Spinal cord (tissue), 10 donors: ENCODE measurements around the gene IRAG1. TPM values are rescaled to one million over a fixed set of nuclear protein-coding genes. Genes with fewer than 3 reads are reported as not detected.
A peak's percentile ranks its signal among the peaks of the same experiment; 100 is the strongest.

ENCODE experiments used
- DNase-seq, 6 donors: peaks; one replicate each; pipeline versions ENCODE4 v3.0.0 to v3.0.0-alpha.2; 2013 to 2015; ENCODE audit warnings: low spot score in 6 of 6, low read depth in 4 of 6
- H3K27ac ChIP-seq: one replicate; pipeline ENCODE4 v1.5.1; 2013; ENCODE audit warnings: low read depth, low read length, control low read depth
- H3K27me3 ChIP-seq: one replicate; pipeline ENCODE4 v1.6.1; 2013; ENCODE audit warnings: low read length; ENCODE audit not compliant: control insufficient read depth, insufficient read depth
- H3K36me3 ChIP-seq: one replicate; pipeline ENCODE4 v1.6.1; 2013; ENCODE audit warnings: low read length; ENCODE audit not compliant: control insufficient read depth, insufficient read depth
- H3K4me1 ChIP-seq: one replicate; pipeline ENCODE4 v1.6.1; 2013; ENCODE audit warnings: low read length; ENCODE audit not compliant: control insufficient read depth, insufficient read depth
- H3K4me3 ChIP-seq: one replicate; pipeline ENCODE4 v1.5.1; 2013; ENCODE audit warnings: low read depth, low read length, control low read depth
- H3K9me3 ChIP-seq: one replicate; pipeline ENCODE4 v1.6.1; 2013; ENCODE audit warnings: low read length; ENCODE audit not compliant: control insufficient read depth, insufficient read depth
- WGBS: methylation state at CpG from one replicate; pipeline ENCODE4 v1.1.5; 2013; ENCODE audit warnings: missing lambda C conversion rate; ENCODE audit not compliant: insufficient coverage; 5-methylcytosine and 5-hydroxymethylcytosine counted together
- polyA plus RNA-seq, 2 donors: library from polyadenylated mRNA; unstranded; fragments of 120-200 nt; gene quantifications; one replicate each; pipeline ENCODE4 v1.2.1, GENCODE V29; 2013; ENCODE audit not compliant: insufficient read length in 2 of 2
- total RNA-seq, 2 donors: library from RNA; depleted of rRNA in 1 of 2; stranded (reverse); fragments of 120-200 nt in 1 of 2; fragments of >200 nt in 1 of 2; gene quantifications; one replicate each; pipeline versions ENCODE4 v1.2.3 to v1.2.4, GENCODE V29; 2013 to 2014
- donor health status: healthy.

IRAG1 gene
- total and polyA plus RNA-seq, 4 donors: 4.2 to 13.8 (median 4.9) TPM

DNA sequence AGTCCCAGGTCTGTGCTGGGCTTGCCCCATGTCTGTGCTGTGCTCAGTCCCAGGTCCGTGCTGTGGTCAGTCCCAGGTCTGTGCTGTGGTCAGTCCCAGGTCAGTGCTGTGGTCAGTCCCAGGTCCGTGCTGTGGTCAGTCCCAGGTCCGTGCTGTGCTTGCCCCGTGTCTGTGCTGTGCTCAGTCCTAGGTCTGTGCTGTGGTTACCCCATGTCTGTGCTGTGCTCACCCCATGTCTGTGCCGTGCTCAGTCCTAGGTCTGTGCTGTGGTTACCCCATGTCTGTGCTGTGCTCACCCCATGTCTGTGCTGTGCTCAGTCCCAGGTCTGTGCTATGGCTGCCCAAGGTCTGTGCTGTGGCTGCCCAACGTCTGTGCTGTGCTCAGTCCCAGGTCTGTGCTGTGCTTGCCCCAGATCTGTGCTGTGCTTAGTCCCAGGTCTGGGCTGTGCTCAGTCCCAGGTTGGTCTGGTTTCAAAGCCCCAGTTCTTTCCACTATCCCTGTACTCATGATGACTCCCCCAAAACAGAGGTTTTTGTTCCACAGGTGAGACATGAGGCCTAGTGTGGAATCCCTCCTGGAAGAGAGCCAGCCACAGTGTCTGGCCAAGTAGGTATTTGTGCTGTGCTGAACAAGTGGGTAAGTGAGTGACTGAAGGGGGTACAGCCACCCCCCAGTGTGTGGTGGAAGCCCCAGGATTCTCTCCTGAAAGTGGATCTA, 34.8 kb downstream of the IRAG1 start:
- H3K4me3 ChIP-seq: no peak overlapping the region
- DNase-seq: no peak
- H3K27me3 ChIP-seq: no peaks in the 10 kb centered on the region
- no peak overlapping the region for H3K27ac ChIP-seq
- 75% methylated on average over 6 of the region's 6 CpGs for WGBS
- no peaks in the 10 kb centered on the region for H3K9me3 ChIP-seq
- peaks cover 20% of the 10 kb centered on the region for H3K4me1 ChIP-seq
- H3K36me3 ChIP-seq: no peaks in the 10 kb centered on the region

DNA sequence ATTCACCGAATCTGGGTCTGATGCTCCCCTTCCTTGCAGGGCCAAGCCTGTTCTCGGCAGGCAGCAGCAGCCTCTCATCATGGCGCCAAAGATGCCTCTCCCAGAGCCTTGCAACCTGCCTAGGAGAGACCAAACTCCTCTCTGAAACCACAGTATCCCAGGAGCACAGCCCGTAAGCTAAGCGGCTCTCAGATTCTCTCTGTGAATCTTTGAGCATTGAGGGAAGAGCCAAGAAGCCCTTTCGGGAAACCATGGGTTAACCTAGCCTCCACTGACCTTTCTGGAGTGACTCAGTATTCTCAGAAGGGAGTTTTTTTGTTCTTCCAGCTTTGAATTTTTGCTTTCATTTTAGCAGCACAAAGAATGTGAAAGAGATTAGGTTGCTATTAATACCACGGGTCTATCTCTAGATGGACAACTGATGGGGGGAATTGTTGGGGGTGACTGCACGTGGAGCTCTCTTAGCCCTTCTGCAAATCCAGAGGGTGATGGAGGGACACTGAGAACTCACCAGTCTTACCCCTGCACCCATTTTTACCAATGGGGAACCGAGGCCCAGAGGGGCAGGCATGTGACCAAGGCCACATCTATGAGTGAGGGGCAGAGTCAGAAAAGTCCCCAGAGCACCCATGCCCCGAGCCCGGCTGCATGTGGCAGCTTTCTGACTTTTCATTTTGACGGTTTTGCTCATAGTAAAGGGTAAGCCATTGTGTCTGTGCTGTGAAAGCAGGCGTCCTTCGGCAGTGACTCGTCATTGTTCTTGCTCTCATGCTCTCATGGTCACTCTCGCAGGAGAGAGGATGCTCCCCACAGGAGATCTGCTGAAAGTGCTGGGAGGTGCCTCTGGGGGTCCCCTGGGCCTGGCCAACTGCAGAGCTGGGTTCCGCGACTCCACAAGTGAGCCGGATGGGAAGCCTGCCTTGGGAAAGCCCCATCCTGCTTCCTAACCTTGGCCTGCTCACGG, 36.0 kb downstream of the IRAG1 start:
- Histone ChIP-seq H3K9me3 (no peaks in the 10 kb centered on the region), H3K4me3 (no peak overlapping the region), H3K27me3 (no peaks in the 10 kb centered on the region), H3K36me3 (no peaks in the 10 kb centered on the region), H3K4me1 (peaks cover 20% of the 10 kb centered on the region), H3K27ac (no peak overlapping the region)
- 59% methylated on average over 14 of the region's 20 CpGs for WGBS
- DNase-seq: no peak

DNA sequence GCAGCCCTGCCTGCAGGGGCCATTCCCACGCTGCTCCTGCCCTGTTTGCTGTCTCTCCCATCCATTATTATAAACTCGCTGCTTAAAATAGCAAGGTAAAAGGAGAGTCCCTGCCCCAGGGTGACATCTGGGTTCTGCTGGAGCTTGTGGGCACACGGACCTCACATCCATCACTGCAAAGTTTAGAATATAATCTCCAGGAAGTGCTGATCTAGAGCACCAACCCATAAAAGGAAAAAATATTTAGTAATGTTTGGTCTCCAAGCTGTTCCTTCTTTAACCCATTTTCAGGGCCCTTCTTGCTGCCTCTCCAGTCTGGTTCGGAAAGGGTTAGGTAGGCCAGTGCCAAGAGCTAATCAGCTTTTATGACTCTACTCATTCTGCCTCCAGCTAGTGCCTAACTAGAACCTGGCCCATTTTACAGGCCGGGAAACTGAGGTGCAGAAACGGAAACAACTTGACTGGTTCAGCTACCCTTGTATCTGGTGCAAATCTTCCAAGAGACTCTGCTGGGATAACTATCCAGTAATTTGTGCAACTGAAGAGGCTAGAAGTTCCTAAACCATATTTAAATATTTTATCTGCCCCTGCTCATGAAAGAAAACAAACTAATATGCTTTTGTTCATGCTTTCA, 37.5 kb downstream of the IRAG1 start:
- no peaks in the 10 kb centered on the region for H3K36me3 ChIP-seq
- no peaks in the 10 kb centered on the region for H3K9me3 ChIP-seq
- peaks cover 20% of the 10 kb centered on the region for H3K4me1 ChIP-seq
- no peak overlapping the region for H3K4me3 ChIP-seq
- WGBS: 57% methylated on average over 3 of the region's 6 CpGs
- no peaks in the 10 kb centered on the region for H3K27me3 ChIP-seq
- no peak overlapping the region for H3K27ac ChIP-seq
- DNase-seq: no peak

DNA sequence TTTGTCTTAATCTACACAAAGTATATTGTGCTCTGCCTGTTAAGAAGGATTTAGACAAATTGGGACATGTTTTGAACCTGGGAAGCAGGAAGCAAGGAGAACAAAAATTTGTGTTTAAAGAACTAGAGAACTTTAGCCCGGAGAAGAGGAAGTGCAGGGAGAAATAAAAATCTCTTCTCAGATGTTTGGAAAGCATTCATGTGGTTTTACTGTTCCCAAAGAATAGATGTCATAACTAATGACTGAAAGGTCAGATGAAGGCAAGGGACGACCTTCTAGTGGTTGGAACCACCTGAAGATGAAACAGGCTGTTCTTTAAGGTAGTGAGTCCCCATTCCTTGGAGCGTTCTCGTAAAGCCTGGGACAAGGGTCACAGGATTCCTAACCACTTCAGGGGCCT, 38.3 kb downstream of the IRAG1 start:
- no peak for DNase-seq
- Histone ChIP-seq H3K27me3 (no peaks in the 10 kb centered on the region), H3K36me3 (no peaks in the 10 kb centered on the region), H3K4me3 (no peak overlapping the region), H3K4me1 (peaks cover 20% of the 10 kb centered on the region), H3K27ac (no peak overlapping the region), H3K9me3 (no peaks in the 10 kb centered on the region)
- WGBS: 72% methylated on average over 4 of the region's 4 CpGs

DNA sequence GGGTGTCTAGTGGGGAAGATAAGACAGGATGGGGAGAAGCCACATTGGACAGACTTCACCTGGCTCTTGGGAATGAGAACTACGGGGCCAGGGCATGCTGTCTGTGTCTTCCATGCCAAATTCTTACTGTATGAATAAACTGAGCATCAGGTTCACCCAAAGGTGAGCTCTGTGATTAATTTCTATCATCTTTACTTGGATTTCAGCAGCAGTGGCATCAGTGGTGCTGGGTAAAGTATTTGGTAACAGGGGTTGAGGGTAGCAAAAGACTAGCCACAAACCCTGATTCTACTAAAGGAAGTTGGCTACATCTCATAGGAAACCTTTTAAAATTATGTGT, 38.8 kb downstream of the IRAG1 start:
- Histone ChIP-seq H3K4me3 (no peak overlapping the region), H3K36me3 (no peaks in the 10 kb centered on the region), H3K9me3 (no peaks in the 10 kb centered on the region), H3K27ac (no peak overlapping the region), H3K27me3 (no peaks in the 10 kb centered on the region), H3K4me1 (peaks cover 20% of the 10 kb centered on the region)
- no peak for DNase-seq
- WGBS: 60% methylated on average over 1 of the region's 1 CpG

DNA sequence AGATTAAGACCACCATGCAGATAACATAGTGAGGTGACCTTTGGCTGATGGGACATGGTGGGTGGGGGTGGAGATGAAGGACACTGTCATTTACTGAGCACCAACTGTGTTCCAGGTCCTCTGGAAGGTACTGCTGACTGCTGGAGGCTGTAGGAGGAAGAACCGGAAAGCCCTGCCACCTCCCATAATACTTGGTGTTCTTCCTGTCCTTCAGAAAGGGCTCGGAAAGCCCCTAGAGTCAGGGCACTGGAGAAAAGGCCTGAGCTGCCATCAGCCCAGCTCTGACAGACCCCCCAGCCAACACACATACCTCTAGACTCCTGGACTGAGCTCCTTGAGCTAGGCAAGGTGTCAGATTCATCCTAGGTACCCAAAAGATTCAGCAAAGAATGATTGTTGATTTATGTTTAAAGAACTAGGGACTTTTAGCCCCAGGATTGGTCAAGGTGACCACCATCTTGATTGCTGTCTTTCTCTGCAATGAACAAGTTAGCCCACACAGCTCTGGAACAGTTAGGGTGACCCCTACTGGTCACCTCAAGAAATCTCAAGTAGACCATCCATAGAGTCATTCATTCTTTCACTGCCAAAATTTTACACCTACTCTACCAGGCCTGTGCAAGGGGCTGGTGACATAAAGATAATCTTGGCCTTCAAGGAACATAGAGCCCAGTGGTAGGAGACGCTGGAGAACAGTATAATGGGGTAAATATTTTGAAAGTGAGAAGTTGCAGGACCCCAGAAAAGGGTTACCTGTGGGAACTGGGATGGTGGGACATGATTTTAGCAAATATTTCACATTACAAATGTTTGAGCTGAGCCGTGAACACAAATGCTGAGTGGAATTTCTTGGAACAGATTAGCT, 39.4 kb downstream of the IRAG1 start:
- Histone ChIP-seq H3K9me3 (no peaks in the 10 kb centered on the region), H3K27ac (no peak overlapping the region), H3K4me3 (no peak overlapping the region), H3K4me1 (peaks cover 16% of the 10 kb centered on the region), H3K27me3 (no peaks in the 10 kb centered on the region), H3K36me3 (no peaks in the 10 kb centered on the region)
- WGBS: 88% methylated on average over 4 of the region's 4 CpGs
- peak in 2 of 6 donors; percentile 43 to 50 for DNase-seq

DNA sequence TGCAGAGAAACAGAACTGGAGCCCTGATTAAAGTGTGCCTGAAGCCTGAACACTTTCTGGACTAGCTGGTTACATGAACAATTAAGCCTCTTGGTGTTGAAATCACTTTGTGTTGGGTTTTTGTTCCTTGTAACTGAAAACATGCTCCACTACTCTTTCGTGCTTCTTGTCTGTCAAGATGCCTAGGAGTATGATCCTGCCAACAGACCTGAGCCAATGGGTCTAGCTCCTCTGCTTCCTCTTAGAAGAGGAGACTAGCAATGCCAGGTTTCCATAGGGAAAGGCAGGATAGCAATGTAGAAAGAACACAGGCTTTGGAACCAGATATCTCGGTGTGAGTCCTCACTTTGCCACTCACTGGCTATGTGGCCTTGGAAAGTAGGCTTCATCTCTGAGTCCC, 40.3 kb downstream of the IRAG1 start:
- DNase-seq: no peak
- Histone ChIP-seq H3K4me3 (no peak overlapping the region), H3K27me3 (no peaks in the 10 kb centered on the region), H3K4me1 (peaks cover 7% of the 10 kb centered on the region), H3K36me3 (no peaks in the 10 kb centered on the region), H3K27ac (no peak overlapping the region), H3K9me3 (no peaks in the 10 kb centered on the region)
- 87% methylated on average over 2 of the region's 2 CpGs for WGBS

DNA sequence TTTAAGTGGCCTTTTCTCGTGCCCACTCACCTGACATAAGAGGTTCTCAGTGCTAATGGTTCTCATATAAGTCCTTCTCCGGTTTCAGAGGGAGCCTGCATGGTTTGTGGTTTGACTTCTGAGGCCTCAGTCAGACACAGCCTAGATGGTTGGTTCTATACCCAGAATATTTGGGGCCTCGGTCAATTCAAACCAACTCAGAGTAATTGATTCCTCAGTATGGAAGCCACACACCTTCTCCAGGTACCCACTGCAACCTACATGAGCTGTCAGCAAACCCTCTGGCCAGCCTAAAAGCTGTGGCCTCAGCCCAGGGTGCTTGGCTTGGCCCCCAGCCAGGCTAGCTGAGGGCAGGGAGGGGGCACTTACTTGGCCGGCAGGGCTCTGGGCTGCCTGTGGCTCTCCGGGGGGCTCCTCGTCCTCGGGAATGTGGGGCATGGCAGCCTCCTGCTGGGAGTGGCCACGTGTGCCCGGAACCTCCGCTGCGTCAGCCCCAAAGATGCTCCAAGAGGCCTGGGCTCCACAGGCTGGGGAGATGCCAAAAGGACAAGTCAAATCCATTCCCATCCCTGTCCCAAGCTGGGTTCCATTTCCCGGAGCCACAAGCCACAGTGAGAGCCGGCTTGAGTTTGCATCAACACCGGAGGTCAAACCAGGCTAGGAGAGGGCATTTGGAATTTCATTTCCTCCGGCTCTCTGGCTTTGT, 41.7 kb downstream of the IRAG1 start:
- 83% methylated on average over 9 of the region's 15 CpGs for WGBS
- no peak for DNase-seq
- Histone ChIP-seq H3K9me3 (no peaks in the 10 kb centered on the region), H3K4me3 (no peak overlapping the region), H3K4me1 (no peaks in the 10 kb centered on the region), H3K27me3 (no peaks in the 10 kb centered on the region), H3K27ac (no peak overlapping the region), H3K36me3 (no peaks in the 10 kb centered on the region)
